ENCODE measurements around the gene ATAT1.

DNA sequence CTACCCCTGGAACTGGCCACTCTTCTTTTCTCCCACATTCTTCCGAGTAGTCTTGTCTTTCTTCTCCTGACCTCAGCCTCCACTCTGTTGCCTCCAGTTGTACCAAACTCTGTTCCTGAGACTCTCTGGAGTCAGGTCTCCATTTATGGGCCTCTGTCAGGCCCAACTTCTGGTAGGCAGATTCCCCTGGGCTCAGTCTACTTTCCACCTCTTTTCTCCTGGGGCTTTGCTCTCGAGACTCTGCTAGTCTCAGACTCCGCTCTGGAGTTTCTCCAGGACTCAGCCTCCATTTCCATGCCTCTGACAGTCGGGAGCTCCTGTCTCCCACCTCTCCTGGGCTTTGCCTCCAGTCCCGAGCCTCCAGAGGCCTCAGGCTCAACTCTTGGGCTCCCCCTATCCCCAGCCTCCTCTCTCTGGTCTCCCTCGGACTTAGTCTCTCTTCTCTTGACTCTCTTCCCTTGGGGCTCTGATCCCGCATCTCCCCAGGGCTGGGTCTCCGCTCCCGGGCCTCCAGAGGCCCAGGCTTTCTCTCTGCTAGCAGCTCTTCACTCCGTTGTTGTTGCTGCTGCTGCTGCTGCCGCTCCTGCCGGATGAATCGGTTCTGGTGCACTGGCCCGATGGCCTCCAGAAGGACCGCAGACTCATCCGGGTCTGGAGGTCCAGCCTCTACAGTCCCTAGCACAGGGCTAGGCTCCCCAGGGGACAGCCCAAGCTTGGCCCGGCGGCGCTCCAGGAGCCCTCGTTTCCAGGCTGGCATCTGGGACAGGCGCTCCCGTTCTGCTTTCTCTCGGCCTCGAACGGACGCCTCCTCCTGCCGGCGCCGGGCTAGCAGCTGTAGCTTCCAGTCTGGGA lies 58.7 kb downstream of the ATAT1 start:
- TF ChIP-seq, protein P1, sequence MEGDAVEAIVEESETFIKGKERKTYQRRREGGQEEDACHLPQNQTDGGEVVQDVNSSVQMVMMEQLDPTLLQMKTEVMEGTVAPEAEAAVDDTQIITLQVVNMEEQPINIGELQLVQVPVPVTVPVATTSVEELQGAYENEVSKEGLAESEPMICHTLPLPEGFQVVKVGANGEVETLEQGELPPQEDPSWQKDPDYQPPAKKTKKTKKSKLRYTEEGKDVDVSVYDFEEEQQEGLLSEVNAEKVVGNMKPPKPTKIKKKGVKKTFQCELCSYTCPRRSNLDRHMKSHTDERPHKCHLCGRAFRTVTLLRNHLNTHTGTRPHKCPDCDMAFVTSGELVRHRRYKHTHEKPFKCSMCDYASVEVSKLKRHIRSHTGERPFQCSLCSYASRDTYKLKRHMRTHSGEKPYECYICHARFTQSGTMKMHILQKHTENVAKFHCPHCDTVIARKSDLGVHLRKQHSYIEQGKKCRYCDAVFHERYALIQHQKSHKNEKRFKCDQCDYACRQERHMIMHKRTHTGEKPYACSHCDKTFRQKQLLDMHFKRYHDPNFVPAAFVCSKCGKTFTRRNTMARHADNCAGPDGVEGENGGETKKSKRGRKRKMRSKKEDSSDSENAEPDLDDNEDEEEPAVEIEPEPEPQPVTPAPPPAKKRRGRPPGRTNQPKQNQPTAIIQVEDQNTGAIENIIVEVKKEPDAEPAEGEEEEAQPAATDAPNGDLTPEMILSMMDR (IDR thresholded peaks at IDR 0.05), result no peak
- no peak for TF ChIP-seq POLR2A (IDR thresholded peaks at IDR 0.05)
